C1 segment of cervical spinal cord (tissue), 14 donors: ENCODE results near the gene MARCHF10.

ENCODE experiments used
- DNase-seq, 14 donors: peaks; one replicate each; lab custom pipeline; 2025; lab: John Stamatoyannopoulos, UW

The MARCHF10 gene

DNA sequence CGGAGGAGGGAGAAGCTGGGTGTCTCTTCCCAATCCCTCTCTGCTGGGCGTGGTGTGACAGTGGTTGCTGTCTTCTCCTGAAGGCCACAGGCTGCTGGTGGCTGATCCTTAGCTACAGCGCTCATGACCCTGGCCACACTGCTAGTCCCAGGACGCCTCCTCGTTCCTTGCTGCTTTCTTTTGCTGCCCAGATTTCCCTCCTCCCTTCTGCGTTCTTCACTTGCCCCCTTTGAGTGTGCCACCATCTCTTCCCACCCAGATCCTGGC, 90.6 kb downstream of the MARCHF10 start:
- DNase-seq, result no peak

DNA sequence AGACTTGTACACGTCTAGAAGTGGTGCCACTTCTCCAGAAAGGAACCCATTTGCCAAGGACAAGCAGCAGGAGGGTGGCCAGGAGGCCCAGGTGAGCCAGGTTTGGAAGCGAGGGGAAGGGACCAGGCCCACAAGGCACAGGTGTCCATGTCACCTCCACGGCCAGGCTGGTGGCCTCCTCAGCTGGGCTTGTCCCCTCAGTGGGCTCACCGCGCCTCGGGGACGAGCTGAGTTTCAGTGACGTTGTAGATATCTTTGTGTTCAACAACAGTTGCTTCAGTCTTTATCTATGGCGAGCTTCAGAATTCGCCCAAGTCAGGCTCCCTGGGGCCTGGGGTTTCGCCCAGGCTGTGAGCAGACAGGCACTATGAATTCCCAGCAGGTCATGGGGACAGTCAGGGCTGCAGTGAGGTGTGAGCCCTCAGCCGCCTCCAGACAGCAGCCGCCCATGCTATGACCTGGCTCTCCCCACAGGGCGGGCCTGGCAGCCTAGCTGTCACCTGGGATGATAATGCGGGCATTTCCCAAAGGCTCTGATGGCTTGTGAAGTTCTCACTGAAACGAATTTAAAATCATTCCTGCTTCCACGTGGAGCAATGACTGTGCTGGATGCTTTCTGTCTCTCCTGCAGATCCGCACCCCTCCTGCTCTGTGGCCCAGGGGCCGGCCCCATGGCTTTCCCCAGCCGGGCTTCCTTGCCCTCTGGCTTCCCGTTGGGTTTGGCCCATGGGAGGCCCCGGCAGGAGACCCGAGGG, 91.1 kb downstream of the MARCHF10 start:
- DNase-seq, result no peak

DNA sequence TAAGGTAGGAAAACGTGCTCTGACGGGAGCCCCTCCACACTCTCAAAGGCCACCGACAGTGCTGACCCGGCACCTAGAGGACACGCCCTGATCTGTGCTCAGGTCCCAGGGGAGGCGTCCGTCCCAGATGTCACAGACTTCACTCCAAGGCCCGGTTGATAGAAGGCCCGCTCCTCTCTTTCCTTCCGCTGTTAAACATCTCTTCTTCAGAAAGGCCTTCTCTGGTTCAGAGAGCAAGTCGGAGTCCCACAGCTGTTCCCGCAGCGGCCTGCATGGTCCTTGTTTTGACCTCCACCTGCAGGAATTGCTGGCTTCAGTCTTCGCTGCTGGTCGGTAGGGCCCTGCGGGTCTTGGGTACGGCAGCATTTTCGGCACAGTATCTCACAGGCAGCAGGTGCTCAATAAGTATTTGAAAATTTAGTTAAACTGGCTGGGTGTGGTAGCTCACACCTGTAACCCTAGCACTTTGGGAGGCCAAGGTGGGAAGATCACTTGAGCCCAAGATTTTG, 92.2 kb downstream of the MARCHF10 start:
- DNase-seq, result no peak

DNA sequence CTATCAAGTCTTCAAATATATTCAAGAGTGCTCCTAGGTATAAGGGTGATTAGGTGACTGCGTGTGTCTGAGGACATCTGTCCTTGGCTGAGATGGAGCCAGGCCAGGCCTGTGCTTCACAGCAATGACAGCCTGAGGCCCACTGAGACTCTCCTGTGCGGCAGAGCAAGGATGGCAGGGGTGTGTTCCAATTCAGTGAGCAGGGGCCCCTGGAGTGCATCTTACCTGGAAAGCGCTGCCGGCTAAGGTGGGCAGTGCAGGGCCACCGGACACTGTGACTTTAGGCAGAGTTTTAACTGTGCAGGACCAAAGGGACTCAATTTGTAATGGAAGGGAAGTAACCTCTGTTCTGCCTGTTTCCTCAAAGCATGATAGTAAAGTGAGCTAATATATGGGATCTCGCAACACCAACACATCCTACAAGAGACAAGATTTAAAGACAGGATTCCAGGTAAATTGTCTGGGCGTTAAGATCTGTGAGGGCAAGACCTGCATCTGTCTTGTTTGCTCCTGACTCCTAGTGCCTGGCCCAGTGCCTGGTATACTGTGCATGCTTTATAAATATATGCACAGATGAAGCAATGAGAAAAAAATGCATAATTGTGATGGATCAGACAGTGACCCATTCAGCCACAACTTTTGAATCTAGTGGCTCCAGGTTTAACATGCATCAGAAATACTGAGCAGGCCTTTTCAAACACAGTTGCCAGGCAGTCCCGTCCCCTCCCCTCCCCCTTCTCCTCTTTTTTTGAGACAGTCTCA, 93.9 kb downstream of the MARCHF10 start:
- no peak for DNase-seq

DNA sequence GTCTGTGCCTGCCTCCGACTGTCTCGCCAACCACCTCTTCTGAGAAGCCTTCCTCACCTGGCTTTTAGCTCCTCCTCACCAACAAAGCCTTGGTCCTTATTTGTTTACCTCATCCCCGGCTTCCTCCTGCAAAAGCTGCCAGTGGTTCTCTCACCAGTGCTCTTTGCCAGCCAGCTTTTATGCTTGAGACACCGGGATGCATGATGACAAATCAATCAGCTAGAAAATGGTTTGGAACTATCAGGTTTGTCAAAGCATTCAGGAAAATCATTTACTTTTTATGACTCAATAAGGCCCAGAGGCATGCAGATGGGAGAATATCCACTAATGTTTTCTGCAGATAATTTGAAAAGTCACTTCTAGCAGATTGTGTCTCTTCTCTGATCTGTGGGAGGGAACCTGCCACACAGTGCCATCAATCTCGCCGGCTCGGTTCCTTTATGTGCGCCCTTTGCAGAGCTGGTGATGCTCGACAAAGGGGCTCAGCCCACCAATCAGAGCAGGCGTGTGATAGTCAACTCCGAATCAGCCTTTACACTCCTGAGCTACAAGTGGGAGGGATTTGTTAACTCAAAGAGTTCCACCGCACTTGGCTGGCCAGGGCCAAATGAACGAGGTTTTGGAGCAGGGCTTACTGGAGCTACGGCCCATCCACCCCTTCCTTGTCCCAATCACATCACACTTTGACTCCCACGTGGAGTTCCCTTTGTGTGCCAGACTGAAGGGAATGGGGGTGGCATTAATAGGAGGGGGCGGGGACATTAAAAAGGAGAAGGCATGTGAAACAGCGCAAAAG, 94.8 kb downstream of the MARCHF10 start:
- no peak for DNase-seq

DNA sequence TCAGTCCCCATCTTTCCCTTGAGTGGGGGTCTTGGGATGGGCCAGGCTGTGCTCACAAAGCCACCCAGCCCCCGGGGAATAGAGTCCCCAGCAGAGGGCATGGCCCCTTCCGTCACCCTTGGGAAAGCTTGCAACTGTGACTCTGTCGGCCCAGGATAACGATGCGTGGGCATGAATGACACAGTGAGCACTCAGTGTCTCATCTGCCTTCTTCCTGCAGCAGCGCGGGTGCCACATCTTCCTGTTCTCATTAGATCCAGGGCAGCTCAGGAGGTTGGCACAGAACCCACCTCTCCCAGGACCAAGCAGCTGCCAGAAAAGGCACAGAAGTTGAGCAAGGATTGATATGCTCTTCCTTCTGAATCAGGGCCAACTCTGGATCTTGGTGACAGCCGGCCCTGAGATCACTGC, 95.9 kb downstream of the MARCHF10 start:
- DNase-seq, result peak in 1 of 14 donors; percentile 19

DNA sequence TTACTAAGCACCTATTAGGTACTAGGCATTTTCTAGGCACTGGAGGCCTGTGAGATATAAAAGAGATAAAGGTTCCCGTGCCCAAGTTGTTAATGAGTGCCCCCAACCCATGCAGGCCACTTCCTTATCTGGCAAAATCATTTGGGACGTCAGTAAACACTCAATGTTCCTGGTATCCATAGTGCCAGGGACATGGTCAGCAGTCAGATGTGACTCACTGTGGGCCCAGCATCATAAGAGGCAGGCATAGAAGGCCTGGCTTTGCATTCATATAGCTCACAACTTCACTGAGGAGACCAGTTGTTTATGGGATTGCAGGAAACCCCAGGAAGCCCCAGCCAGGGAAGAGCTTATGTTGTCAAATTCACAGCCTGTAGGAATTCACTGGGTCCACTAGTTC, 99.5 kb downstream of the MARCHF10 start:
- DNase-seq, result no peak

DNA sequence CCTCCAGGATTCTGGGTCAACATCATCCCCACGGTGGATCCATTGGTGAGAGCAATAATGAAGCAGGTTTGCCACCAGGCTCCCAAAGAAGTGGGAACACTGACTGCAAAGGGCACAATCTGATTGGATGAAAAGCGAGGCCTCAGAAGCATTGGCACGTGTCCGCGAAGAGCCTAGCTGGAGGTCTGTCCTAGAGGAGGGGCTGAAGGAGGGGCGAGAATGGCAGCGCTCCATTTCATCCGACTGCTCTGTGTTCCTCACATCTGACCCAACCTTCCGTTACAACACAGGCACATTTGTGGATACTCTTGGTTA, 100.7 kb downstream of the MARCHF10 start:
- no peak for DNase-seq

DNA sequence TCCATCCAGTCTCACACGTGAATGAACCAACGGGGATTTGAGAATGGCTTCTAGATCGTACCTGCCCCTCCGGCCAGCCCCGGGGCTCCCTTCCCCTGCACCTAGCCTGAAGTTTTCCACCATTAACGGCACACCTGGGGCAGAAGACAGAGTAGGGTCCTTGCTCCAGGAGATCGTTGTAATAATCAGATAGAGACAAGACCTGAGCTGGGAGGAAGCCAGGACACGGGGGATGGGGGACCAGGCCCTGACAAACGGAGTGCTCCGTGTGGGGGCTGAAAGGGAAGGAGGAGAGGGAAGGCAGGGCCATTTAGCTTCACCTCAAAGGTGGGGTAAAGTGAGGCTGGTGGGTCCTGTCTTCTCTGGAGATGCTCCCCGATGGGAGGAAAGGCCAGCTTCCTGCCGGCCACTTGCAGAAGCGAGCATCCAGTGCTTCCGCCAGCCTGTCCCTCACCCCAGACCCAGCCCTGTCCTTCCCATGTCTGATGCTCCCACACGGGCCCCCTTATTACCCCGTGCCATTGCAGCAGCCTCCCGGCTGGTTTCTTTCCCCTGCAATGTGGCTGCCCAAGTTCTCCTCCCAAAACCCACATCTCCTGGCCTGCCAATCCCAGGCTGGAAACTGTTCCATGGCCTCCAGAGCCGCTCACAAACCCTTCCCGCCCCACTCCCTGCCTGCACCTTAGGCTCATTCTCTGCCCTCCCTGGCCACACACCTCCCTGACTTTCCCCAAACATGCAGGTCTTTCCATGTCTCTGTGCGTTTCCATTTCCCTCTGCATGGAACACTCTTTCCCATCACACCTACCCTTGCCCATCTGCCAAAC, 101.3 kb downstream of the MARCHF10 start:
- DNase-seq, result peak in 1 of 14 donors; percentile 50

DNA sequence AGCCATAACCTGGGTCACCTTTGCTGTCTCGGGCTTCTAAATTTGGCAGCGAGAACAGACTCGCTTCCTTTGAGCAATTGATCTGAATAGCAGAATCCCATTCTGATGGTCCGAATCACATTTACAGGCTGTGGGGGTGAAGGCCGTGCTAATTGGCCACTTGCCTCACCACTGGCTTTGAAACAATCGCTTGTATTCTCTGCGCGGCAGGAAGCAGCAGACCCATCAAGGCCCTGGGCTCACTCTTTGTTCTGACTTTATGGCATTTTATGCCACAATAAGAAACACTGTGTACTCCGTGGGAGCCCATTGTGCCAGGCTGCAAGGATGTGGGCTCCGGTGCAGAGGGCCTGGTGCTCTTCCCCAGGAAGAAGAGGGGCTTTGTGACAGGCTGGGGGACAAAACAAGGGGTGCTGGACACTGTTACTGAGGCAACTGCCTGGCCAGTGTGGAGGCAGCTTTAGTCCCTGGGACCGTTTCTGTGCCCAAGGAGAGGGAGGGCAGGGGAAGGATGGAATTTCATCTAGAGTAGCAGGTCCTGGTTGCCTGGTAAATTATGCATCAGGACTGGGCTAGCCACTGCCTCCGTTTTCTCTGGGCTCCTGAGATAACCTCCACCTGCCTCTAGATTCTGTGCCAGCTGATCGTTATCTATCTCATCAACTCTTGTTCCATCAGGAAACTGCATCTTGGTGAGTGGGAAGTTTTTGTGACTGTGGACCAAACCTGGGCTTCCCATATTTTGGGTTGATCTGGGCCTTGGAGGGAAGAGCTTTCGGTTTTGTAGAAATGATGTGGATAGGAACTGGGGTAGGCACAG, 102.1 kb downstream of the MARCHF10 start:
- peak in 11 of 14 donors; percentile 30 to 85 (median 71) for DNase-seq

DNA sequence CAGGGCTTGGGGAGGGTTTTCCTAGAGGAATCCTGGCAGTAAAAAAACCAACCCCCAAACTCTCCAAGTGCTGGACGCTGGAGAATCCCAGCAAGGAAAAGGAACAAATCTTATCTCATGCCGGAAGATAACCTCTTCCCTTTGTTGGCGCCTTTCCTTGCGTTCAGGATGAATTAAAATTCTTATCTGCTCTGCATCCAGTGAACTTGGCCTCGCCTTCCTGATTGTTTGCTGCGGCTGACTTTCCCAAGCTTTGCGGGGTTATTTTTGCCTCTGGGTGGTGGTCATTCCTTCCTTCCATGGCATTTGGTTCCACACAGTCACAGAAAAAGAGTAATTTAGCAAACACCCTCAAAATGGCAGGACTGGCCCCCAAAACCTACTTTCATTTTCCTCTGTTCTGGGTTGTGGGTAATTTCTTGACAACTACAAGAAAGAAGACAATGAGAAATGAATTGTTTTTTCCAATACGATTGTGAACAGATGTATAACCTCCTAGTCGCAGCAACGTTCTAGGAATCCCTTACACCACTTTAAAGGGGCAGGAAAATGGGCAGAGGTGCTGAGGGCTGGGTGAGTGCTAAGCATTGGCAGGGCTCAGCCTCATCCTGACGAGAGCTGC, 102.8 kb downstream of the MARCHF10 start:
- DNase-seq, result peak in 4 of 14 donors; percentile 46 to 68 (median 60)

DNA sequence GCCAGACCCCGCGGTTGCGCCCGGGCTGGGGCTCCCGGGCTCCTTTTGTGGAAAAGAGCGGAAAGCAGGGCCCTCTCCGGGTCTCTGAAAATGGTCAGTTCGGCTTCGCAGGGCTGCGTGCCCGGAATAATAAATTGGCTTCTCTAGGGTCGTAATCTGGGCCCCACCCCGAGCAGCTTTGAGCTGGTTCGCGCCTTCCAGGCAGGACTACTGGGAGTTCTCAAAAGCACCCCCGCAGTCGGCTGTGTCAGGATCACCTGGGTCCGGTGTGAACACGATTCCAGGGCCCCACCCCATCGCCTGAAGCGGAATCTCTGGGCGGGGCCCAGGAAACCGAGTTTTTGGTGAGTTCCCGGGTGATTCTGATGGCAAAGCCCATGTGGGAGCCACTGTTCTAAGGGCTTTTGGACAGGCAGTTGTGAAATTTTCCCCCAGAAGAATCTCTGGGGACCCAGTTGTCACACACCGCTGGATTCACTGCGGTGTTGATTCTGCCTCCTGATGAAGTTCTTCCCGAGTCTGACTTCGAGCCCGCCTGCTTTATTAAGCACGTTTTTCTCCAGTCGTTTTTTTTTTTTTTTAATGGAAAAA, 103.6 kb downstream of the MARCHF10 start:
- DNase-seq, result peak in 9 of 14 donors; percentile 20 to 72 (median 41)

DNA sequence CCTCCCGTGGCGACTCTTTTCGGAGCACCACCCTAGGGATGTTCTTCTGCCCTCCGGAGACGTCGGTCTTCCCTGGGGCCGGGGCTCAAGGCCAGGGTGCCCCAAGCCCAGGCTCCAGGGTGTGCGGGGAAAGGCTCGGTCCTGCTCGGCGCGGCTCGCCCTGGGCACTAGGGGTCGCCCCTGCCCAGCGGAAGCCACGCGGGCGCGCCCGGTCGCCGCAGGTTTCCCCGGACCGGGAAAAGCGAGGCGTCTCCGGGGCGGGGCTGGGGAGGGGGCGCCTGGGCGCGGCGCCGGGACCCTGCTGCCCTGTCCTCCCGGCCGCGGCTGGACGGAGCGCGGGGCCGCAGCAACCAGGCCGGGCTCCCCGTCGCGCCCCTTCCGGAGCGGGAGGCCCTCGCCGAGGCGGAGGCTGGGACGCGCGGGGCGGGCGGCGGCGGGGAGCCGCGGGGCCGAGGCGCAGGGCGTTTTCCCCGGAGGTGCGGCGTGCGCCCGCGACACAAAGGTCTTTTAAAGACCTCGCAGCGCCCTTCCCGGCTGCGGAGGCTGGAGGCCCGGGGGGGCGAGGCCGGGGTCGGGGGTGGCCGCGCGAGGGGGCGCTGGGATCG, 104.2 kb downstream of the MARCHF10 start:
- peak in 12 of 14 donors; percentile 18 to 86 (median 58) for DNase-seq

DNA sequence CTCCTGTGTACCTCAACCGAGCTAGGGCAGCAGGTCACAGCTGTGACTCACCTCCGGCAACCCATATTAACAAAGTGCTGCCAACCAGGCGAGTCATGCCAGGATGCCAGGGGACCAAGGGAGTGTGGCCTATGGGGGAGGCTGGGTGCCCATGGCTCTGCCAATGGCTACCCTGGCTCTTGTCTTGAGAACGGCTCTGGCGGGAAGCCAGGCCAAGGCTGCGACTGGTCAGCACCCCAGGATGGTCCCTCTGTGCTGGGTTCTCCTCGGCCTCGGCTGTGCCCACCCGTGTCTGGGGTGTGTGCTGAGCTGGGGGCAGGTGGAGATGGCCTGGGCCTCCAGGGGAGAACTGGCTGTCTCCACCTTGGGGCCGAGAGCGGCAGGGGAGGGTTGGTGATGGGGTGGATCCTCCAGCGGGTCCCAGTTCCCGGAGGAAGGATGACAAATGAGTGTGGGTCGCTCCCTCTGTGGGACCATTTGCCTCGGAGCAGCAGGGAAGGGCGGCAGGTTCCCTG, 104.8 kb downstream of the MARCHF10 start:
- peak in 1 of 14 donors; percentile 32 for DNase-seq

DNA sequence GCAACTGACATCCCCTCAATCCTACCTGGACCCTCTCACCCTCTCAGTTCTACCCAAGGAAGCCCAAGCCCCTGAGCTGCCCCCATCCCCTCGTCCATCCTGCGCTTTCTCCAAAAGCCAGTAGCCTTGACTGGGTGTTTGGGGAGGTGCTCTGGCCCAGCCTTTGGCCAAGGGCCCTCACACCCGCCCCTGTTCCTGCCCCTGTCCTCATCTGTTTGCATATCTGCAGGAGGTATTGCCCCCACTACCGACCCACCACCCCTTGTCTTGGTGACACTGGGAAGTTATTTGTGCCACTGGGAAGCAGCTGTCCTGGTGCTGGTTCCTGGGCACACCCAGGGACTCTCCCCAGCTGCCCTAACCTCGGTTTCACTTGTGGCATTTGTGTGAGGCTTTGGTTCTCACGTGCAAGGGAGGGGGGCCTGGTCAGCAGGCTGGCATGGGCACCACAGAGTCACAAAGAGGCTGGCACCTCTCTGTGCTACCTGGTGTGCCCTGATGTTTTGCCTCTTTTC, 105.3 kb downstream of the MARCHF10 start:
- DNase-seq, result no peak

DNA sequence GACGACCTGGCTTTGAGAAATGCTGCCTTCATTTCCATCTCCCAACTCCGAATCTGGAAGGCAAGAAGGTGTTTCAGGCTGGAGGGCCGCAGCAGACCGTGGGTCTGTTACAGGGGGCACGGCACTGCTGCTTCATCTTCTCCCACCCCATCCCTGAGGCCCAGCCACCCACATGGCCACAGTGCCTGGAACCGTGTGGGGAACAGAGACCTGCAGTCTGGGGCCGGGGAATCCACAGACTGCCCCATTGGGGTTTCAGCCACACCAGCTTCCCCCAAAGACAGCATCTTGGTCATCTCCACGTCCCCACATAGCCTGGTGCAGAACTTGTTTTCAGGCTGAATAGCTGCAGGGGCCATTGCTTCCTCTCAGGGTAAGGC, 106.4 kb downstream of the MARCHF10 start:
- DNase-seq, result no peak

DNA sequence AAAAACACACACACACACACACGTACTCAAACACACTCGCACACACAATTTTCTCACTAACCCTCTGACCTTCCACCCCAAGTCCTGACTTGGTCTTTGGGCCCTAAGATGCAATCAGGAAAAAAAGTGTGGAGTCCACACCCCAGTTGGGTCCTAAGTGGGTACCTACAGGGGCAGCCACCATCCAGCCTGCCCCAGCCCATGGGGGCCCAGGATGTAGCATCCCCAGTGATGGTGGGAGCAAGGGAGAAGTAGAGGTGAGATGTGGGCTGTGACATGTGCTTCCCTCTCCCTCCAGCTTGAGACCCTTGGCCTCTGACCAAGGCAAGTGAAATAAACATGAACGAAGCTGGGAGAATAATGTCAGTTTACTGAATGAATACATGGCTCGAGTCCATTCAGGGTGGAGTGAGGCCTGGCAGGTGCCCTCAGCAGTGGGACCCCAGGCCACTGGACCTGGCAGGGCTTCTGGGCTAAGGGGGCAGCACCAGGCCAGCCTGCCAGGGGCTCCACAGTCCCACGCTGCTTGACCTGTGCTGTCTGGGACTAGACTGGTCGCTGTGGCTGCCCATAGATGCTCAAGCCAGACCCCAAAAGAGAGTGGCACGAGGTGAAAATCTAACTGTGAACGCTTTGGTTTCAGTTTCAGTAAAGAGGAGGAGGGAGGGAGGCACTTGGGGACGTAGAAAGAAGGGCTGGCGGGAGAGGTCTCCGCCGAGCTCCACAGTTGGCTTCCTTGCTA, 107.0 kb downstream of the MARCHF10 start:
- no peak for DNase-seq

DNA sequence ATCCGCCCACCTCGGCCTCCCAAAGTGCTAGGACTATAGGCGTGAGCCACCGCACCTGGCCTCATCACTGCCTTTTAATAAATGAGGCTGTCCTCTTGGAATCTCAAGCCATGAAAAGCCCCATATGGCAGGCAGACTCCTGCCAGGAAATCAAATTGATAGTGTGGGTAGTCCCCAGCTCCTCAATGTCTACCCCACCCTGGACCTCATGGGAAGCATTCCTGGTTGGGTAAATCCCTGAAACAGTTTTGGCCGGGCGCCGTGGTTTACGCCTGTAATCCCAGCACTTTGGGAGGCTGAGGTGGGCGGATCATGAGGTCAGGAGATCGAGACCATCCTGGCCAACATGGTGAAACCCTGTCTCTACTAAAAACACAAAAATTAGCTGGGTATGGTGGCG, 109.7 kb downstream of the MARCHF10 start:
- peak in 1 of 14 donors; percentile 29 for DNase-seq
